Endothelial cell (in vitro differentiated cells): ENCODE results near the gene TBC1D7. TPM values are rescaled to one million over a fixed set of nuclear protein-coding genes. Genes with fewer than 3 reads are reported as not detected.
A peak's percentile ranks its signal among the peaks of the same experiment; 100 is the strongest.

Experiments used
- DNase-seq: peaks from one replicate; pipeline ENCODE4 v3.0.0; 2021; ENCODE audit warnings: low spot score
- H3K27ac Mint-ChIP-seq: one replicate; pipeline ENCODE4 v1.8.0; 2021; ENCODE audit warnings: mixed read lengths, inconsistent platforms; ENCODE audit not compliant: unreplicated experiment
- H3K27me3 Mint-ChIP-seq: one replicate; pipeline ENCODE4 v1.8.0; 2021; ENCODE audit warnings: mild to moderate bottlenecking, moderate library complexity, mixed read lengths, inconsistent platforms; ENCODE audit not compliant: unreplicated experiment
- H3K36me3 Mint-ChIP-seq: one replicate; pipeline ENCODE4 v1.8.0; 2021; ENCODE audit warnings: mild to moderate bottlenecking, low read depth, mixed read lengths, inconsistent platforms; ENCODE audit not compliant: unreplicated experiment
- H3K4me1 Mint-ChIP-seq: one replicate; pipeline ENCODE4 v1.8.0; 2021; ENCODE audit warnings: mild to moderate bottlenecking, mixed read lengths, inconsistent platforms; ENCODE audit not compliant: unreplicated experiment
- H3K4me3 Mint-ChIP-seq: one replicate; pipeline ENCODE4 v1.8.0; 2021; ENCODE audit warnings: mild to moderate bottlenecking, mixed read lengths, inconsistent platforms; ENCODE audit not compliant: unreplicated experiment
- H3K9me3 Mint-ChIP-seq: one replicate; pipeline ENCODE4 v1.8.0; 2021; ENCODE audit warnings: mixed read lengths, inconsistent platforms; ENCODE audit not compliant: unreplicated experiment
- total RNA-seq: library from RNA; stranded (reverse); fragmentation: NEBNext Ultra II Directional; extraction: Animal tissue kit (Norgen Biotek cat#: 25700); gene quantifications from one replicate; pipeline ENCODE4 v1.2.1, GENCODE V29; 2021; ENCODE audit not compliant: unreplicated experiment
- TF ChIP-seq, protein P1 (sequence below): fragments of 200-600 bp; sonication (generic); IDR thresholded peaks from one replicate; pipeline ENCODE4 v1.5.0; 2021; ENCODE audit warnings: antibody characterized with exemption; ENCODE audit not compliant: unreplicated experiment

TBC1D7 gene
- total RNA-seq, 1 donor from 2014 or later = 40.4 TPM

DNA sequence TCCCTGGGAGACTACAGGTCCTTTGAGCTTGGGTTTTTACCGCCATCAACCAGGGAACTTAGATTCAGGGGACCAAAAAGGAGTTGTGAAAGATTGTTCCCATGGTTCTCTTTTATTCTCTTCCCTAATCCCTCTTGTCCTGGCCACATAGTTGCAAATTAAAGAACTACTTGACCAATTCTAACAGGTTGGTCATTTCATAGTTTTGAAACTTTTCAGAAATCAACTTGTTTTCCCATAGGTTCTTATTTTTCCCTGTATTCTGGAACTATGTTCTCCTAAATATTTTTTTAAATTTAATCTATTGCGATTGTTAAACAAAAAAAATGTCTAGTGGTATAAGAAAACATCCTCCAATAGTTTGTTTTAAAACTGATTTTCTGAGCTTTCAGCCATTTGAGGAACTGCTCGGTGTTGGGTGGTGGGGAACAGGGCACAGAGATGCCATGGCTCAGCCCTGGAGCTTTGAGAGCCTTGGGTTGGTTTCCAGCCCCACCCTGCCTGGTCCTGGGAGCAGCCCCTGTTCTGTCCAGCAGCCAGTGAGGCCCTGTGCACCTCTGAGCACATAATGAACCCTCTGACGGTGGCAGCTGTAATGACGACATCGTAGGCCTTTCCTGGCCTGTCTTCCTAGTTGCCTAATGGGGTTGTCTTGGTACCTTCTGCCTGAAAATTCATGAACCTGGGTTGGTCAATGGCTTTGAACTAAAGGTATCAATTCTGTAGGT is 53.5 kb downstream of the TBC1D7 start:
- Mint-ChIP-seq H3K27me3 (peaks cover 7% of the 10 kb centered on the region), H3K4me3 (no peak overlapping the region), H3K36me3 (no peaks in the 10 kb centered on the region)

DNA sequence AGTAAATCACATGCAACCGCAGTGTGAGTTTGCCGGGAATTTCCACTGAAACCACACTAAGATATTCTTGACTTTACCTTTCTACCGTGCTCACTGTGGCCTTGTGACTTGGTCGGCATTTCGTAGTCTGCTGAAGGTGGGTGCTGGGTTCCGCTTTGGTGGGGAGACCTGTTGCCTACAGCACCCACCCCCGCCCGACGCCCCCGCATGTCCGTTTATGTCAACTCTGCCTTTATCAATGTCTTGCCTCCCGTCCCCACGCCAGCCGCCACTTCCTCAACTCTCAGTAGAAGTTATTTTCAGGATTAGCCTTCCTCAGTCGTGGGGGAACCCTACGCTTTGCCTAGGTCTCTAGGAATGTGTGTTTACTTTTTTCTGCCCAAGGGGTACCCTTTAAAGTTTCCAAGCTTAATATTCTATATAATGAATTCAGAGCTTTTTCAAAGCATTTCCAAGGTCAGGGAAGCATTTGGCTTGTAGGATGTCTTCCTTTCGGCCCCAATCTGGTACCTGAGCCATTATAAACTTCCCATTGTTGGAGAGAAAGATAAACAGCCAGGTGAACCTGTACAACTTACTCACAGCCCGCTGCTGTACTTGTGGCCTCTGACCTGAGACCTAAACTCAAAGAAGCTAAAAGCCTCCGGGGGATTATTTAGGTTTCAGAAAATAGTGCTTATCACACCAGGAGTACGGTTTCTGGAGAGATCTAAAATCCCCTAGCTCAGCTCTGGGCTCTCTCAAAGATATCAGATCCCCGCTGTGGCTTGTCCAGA is 54.2 kb downstream of the TBC1D7 start:
- peak overlapping the region; percentile 59 for H3K27ac Mint-ChIP-seq
- DNase-seq = no peak
- peaks cover 7% of the 10 kb centered on the region for H3K27me3 Mint-ChIP-seq
- no peaks in the 10 kb centered on the region for H3K36me3 Mint-ChIP-seq
- no peaks in the 10 kb centered on the region for H3K4me1 Mint-ChIP-seq
- no peaks in the 10 kb centered on the region for H3K9me3 Mint-ChIP-seq
- TF ChIP-seq, protein P1, sequence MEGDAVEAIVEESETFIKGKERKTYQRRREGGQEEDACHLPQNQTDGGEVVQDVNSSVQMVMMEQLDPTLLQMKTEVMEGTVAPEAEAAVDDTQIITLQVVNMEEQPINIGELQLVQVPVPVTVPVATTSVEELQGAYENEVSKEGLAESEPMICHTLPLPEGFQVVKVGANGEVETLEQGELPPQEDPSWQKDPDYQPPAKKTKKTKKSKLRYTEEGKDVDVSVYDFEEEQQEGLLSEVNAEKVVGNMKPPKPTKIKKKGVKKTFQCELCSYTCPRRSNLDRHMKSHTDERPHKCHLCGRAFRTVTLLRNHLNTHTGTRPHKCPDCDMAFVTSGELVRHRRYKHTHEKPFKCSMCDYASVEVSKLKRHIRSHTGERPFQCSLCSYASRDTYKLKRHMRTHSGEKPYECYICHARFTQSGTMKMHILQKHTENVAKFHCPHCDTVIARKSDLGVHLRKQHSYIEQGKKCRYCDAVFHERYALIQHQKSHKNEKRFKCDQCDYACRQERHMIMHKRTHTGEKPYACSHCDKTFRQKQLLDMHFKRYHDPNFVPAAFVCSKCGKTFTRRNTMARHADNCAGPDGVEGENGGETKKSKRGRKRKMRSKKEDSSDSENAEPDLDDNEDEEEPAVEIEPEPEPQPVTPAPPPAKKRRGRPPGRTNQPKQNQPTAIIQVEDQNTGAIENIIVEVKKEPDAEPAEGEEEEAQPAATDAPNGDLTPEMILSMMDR = no peak
- H3K4me3 Mint-ChIP-seq = no peak overlapping the region

More for the DNA sequence above, 53.5 kb downstream of the TBC1D7 start:
- TF ChIP-seq, protein P1 = no peak
- Mint-ChIP-seq H3K4me1 (no peaks in the 10 kb centered on the region), H3K9me3 (no peaks in the 10 kb centered on the region), H3K27ac (no peak overlapping the region)
- DNase-seq = no peak

DNA sequence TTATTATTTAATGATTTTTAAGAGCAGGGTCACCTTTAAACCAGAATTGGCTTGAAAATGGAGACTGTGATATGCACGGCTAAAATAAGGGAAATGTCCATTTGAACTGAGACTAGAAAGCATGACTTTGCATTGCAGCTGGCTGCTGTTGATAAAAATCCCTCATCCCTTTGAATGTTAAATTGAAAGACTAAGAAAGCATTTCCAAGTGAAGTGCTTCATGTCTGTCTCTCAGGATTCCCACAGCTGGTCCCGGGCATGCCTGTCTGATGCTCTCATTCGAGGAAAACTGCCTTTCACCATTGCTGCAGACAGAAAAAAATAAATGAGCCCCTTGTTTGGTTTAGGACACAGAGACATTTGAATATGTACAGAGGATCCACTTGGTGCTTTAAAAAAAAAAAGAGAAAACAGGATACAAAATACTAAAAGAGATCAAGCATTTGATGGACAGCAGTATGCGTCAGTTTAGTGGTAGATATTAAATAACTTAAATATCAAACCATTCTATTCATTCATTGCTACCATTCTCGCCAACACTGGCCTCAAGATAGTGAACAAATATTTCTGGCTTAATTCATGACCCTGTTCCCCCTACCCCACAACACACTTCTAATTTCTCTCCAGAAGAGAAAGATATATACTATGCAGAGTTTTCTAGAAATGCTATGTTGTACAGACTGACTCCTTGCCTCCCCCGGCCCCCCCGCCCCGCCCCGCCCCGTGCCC is 55.0 kb downstream of the TBC1D7 start:
- DNase-seq = no peak
- Mint-ChIP-seq H3K36me3 (no peaks in the 10 kb centered on the region), H3K4me1 (no peaks in the 10 kb centered on the region), H3K9me3 (no peaks in the 10 kb centered on the region), H3K27ac (no peak overlapping the region), H3K27me3 (peaks cover 6% of the 10 kb centered on the region), H3K4me3 (no peak overlapping the region)
- TF ChIP-seq, protein P1 = no peak

- H3K27ac Mint-ChIP-seq = no peak overlapping the region
- TF ChIP-seq, protein P1 = no peak
Observed at GRCh38 chr6:13272131-13273046, 55.9 kb downstream of the TBC1D7 start.

More at GRCh38 chr6:13272131-13273046, 55.9 kb downstream of the TBC1D7 start:
- H3K4me1 Mint-ChIP-seq = no peaks in the 10 kb centered on the region
- DNase-seq = no peak
- H3K4me3 Mint-ChIP-seq = no peak overlapping the region
- no peaks in the 10 kb centered on the region for H3K36me3 Mint-ChIP-seq
- H3K27me3 Mint-ChIP-seq = peaks cover under 1% of the 10 kb centered on the region
- no peaks in the 10 kb centered on the region for H3K9me3 Mint-ChIP-seq
